ENCODE measurements around the gene RFC3. TPM values are rescaled to one million over a fixed set of nuclear protein-coding genes. Genes with fewer than 3 reads are reported as not detected.
A peak's percentile ranks its signal among the peaks of the same experiment; 100 is the strongest.

Gene RFC3
- total and polyA plus RNA-seq, 2 experiments from 2014 or later, result 11.5 to 17.7 TPM

GRCh38 chr13:33827139-33827538 lies 9.2 kb downstream of the RFC3 start:
- no peak overlapping the region for H3K4me2 ChIP-seq (ENCODE audit: unreplicated experiment)
- H3K9me2 ChIP-seq (ENCODE audit: insufficient read depth), result no peaks in the 10 kb centered on the region
- no peak overlapping the region for H3K9ac ChIP-seq
- peaks cover 6% of the 10 kb centered on the region; the same call in 1 of the 2 replicates for H3K36me3 ChIP-seq (ENCODE audit: low read depth)
- H2AFZ ChIP-seq, result no peak overlapping the region
- in situ Hi-C loops (cut with MboI), result no loop called here
- no peak overlapping the region for H3K27ac ChIP-seq
- no peaks in the 10 kb centered on the region for H3K9me3 ChIP-seq (ENCODE audit: low read depth)
- TF ChIP-seq EZH2 (IDR thresholded peaks at IDR 0.05; ENCODE audit: insufficient read depth, poor library complexity, severe bottlenecking) (no peak), EZH2phosphoT487 (IDR thresholded peaks at IDR 0.05; ENCODE audit: insufficient read depth, low read depth) (no peak)
- no peaks in the 10 kb centered on the region for H3K27me3 ChIP-seq (replicated peaks; ENCODE audit: insufficient read depth)
- no peaks in the 10 kb centered on the region for H4K20me1 ChIP-seq (ENCODE audit: insufficient read depth)
- no peaks in the 10 kb centered on the region for H3F3A ChIP-seq (ENCODE audit: insufficient read depth)
- WGBS, 2 experiments (ENCODE audit: low coverage in 1 of 2, low lambda C conversion rate in 2 of 2, missing lambda C conversion rate in 2 of 2), result 95 to 96% methylated on average over 2 of the region's 2 CpGs
- DNase-seq, result no peak
- no peaks in the 10 kb centered on the region for H3K79me2 ChIP-seq (ENCODE audit: insufficient read depth)
- no peaks in the 10 kb centered on the region for H3K4me1 ChIP-seq (ENCODE audit: insufficient read depth)
- H3K4me3 ChIP-seq, result no peak overlapping the region

- no peak overlapping the region for H3K9ac ChIP-seq
- no peaks in the 10 kb centered on the region for H3K79me2 ChIP-seq (ENCODE audit: insufficient read depth)
- no peaks in the 10 kb centered on the region for H3F3A ChIP-seq (ENCODE audit: insufficient read depth)
- no peak overlapping the region for H3K4me3 ChIP-seq
- H3K27me3 ChIP-seq (replicated peaks; ENCODE audit: insufficient read depth), result no peaks in the 10 kb centered on the region
- H3K9me2 ChIP-seq (ENCODE audit: insufficient read depth), result no peaks in the 10 kb centered on the region
- H3K4me1 ChIP-seq (ENCODE audit: insufficient read depth), result no peaks in the 10 kb centered on the region
- peaks cover 6% of the 10 kb centered on the region; the same call in 1 of the 2 replicates for H3K36me3 ChIP-seq (ENCODE audit: low read depth)
- 88 to 93% methylated on average over 7 of the region's 7 CpGs for WGBS, 2 experiments (ENCODE audit: low coverage in 1 of 2, low lambda C conversion rate in 2 of 2, missing lambda C conversion rate in 2 of 2)
- no peak for DNase-seq
- no peaks in the 10 kb centered on the region for H3K9me3 ChIP-seq (ENCODE audit: low read depth)
- no peak for TF ChIP-seq EZH2 (IDR thresholded peaks at IDR 0.05; ENCODE audit: insufficient read depth, poor library complexity, severe bottlenecking)
- no peak for TF ChIP-seq EZH2phosphoT487 (IDR thresholded peaks at IDR 0.05; ENCODE audit: insufficient read depth, low read depth)
- H4K20me1 ChIP-seq (ENCODE audit: insufficient read depth), result no peaks in the 10 kb centered on the region
- H3K4me2 ChIP-seq (ENCODE audit: unreplicated experiment), result no peak overlapping the region
- in situ Hi-C loops (cut with MboI), result no loop called here
- no peak overlapping the region for H2AFZ ChIP-seq
- H3K27ac ChIP-seq, result no peak overlapping the region
These were observed 10.6 kb downstream of the RFC3 start for GRCh38 chr13:33828431-33829129.

GRCh38 chr13:33832872-33833271 lies 14.9 kb downstream of the RFC3 start:
- Histone ChIP-seq H3K36me3 (ENCODE audit: low read depth) (peaks cover 14% of the 10 kb centered on the region), H3K4me1 (ENCODE audit: insufficient read depth) (no peaks in the 10 kb centered on the region), H3F3A (ENCODE audit: insufficient read depth) (no peaks in the 10 kb centered on the region), H3K4me2 (ENCODE audit: unreplicated experiment) (no peak overlapping the region), H3K9ac (no peak overlapping the region), H3K79me2 (ENCODE audit: insufficient read depth) (no peaks in the 10 kb centered on the region), H3K4me3 (no peak overlapping the region), H3K27me3 (replicated peaks; ENCODE audit: insufficient read depth) (no peaks in the 10 kb centered on the region), H2AFZ (no peak overlapping the region), H4K20me1 (ENCODE audit: insufficient read depth) (no peaks in the 10 kb centered on the region), H3K9me3 (ENCODE audit: low read depth) (no peaks in the 10 kb centered on the region), H3K27ac (no peak overlapping the region), H3K9me2 (ENCODE audit: insufficient read depth) (no peaks in the 10 kb centered on the region)
- DNase-seq, result no peak
- 87 to 89% methylated on average over 4 of the region's 4 CpGs for WGBS, 2 experiments (ENCODE audit: low coverage in 1 of 2, low lambda C conversion rate in 2 of 2, missing lambda C conversion rate in 2 of 2)
- in situ Hi-C loops (cut with MboI), result no loop called here
- TF ChIP-seq EZH2phosphoT487 (IDR thresholded peaks at IDR 0.05; ENCODE audit: insufficient read depth, low read depth) (no peak), EZH2 (IDR thresholded peaks at IDR 0.05; ENCODE audit: insufficient read depth, poor library complexity, severe bottlenecking) (no peak)

GRCh38 chr13:33838647-33839046 lies 20.7 kb downstream of the RFC3 start:
- Histone ChIP-seq H4K20me1 (ENCODE audit: insufficient read depth) (no peaks in the 10 kb centered on the region), H3K27ac (no peak overlapping the region), H3K27me3 (replicated peaks; ENCODE audit: insufficient read depth) (no peaks in the 10 kb centered on the region), H3K4me1 (ENCODE audit: insufficient read depth) (no peaks in the 10 kb centered on the region), H2AFZ (no peak overlapping the region), H3K9me3 (ENCODE audit: low read depth) (no peaks in the 10 kb centered on the region), H3K4me3 (no peak overlapping the region), H3F3A (ENCODE audit: insufficient read depth) (no peaks in the 10 kb centered on the region), H3K9ac (no peak overlapping the region), H3K79me2 (ENCODE audit: insufficient read depth) (no peaks in the 10 kb centered on the region), H3K9me2 (ENCODE audit: insufficient read depth) (no peaks in the 10 kb centered on the region), H3K36me3 (ENCODE audit: low read depth) (peaks cover 8% of the 10 kb centered on the region), H3K4me2 (ENCODE audit: unreplicated experiment) (no peak overlapping the region)
- DNase-seq, result peak; percentile 32
- WGBS, 2 experiments (ENCODE audit: low coverage in 1 of 2, low lambda C conversion rate in 2 of 2, missing lambda C conversion rate in 2 of 2), result 8 to 14% methylated on average over 4 of the region's 4 CpGs
- in situ Hi-C loops (cut with MboI), result no loop called here
- no peak for TF ChIP-seq EZH2 (IDR thresholded peaks at IDR 0.05; ENCODE audit: insufficient read depth, poor library complexity, severe bottlenecking)
- no peak for TF ChIP-seq EZH2phosphoT487 (IDR thresholded peaks at IDR 0.05; ENCODE audit: insufficient read depth, low read depth)

All from GM23248 (cell line).